Suprapubic skin (tissue), 4 donors: ENCODE measurements around the gene SEC61G.

Experiments used
- POLR2A ChIP-seq, 2 donors: fragments of 450-650 bp; IDR thresholded peaks; one replicate each; pipeline ENCODE4 v1.6.1; 2017; ENCODE audit warnings: antibody characterized with exemption in 2 of 2, mild to moderate bottlenecking in 2 of 2, moderate library complexity in 2 of 2
- POLR2AphosphoS5 ChIP-seq, 3 donors: sonication (generic); formaldehyde crosslinking; IDR thresholded peaks; one replicate each; pipeline ENCODE4 v1.6.1; 2017; ENCODE audit warnings: antibody characterized with exemption in 3 of 3

DNA sequence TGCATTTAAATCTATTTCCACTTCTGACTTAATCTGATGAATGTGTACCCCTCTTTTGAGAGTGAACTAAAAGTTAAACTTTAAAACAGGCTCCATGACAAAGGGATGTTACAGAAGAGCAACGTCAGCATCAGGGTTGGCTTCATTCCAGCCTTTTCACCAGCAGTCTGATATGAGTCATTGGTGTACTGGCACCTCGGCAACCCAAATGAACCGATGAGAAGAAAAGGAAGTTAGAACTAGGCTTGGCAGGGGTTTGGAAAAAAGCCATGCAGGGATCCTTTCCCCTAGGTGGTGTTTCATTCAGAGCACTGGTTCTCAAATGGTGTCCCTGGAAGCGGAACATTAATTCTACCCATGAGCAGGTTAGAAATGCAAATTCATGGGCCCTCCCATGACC, 53.6 kb downstream of the SEC61G start:
- TF ChIP-seq POLR2A (IDR thresholded peaks at IDR 0.05), result no peak
- no peak for TF ChIP-seq POLR2AphosphoS5 (IDR thresholded peaks at IDR 0.05)
